GM19395 (cell line): Measurements from ENCODE around the gene EIF2A.
"Not testable (repeated sequence)": the region's sequence is repeated elsewhere in the genome, so short reads cannot be mapped to it uniquely, and the experiment has no call there.

ENCODE experiments used
- ATAC-seq: cut with Tn5 transposase; IDR thresholded peaks from one replicate; pipeline ENCODE4 v1.9.1; 2021; ENCODE audit warnings: mild to moderate bottlenecking, moderate library complexity; ENCODE audit not compliant: unreplicated experiment

EIF2A gene

DNA sequence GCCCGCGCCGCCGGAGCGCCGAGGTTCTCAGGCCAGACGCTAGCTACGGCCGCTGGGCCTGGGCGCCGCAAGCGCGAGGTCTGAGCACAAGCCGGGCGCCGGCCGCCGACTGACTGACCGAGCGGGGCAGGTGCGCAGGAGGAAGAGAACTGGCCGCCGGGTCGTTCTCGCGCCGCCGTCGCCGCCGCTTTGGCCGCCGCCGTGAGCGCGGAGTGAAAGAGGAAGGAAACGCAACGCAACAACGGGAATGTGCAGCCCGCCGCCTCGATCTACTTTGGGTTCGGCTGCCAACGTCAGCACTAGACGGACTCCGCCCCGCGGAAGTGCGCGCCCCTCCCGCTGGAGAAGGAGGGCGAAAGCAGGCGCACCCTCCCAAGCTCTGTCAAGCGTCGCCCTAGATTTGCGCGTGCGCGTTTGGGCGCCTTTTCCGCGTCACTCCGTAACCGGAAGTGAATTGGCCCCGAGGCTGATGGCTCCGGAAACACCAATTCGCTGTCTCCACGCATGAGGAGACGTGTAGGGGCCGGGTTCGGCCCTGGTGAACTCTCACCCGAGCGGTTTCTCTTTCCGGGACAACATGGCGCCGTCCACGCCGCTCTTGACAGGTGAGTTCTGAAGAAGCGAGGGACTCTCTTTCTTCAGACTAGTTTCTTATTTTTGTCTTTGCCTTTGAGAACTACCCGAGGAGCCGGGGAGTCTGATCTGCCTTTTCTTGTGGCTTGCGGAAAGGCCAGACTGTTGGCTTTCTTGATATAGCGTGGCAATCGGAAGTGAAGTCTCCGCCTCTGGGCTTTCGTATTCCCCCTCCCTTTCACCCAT, at the start of gene EIF2A, which contains the start of gene SERP1:
Gene EIF2A, plus strand, starts transcription at position 562 of the 819 bp plus-strand sequence. Its CDS starts 16 bp downstream, at position 578.
Gene SERP1, minus strand, starts transcription at position 271 of the 819 bp plus-strand sequence. CDS start 361 bp downstream, outside the sequence.
- peak; percentile 93 for ATAC-seq

DNA sequence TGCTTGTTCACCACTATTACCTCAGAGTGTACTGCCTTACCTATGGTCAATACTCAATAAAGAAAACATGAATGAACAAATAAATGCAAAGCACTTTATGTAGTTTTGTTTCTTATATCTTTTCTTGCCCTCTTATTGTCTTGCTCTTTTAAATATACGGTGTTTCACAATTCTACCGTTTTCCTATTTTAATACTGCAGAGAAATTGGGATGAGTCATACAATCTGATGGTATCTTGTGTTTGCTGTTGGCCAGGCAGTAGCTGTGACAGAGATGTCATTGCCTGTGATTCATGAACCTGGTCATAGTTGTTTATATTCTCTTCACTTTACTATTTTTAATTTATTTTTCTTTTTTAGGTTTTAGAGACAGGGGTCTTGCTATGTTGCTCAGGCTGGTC, 48.6 kb upstream of the EIF2A start:
- no peak for ATAC-seq

DNA sequence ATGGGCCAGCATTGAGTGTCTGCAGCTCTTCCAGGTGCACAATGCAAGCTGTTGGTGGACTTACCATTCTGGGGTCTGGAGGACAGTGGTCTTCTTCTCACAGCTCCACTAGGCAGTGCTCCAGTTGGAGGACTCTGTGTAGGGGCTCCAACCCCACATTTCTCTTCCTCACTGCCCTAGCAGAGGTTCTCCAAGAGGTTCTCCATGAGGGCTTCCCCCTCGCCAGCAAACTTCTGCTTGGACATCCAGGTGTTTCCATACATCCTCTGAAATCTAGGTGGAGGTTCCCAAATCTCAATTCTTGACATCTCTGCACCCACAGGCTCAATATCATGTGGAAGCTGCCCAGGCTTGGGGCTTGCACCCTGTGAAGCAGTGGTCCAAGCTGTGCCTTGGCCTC, 45.6 kb upstream of the EIF2A start:
- not testable (repeated sequence) for ATAC-seq

DNA sequence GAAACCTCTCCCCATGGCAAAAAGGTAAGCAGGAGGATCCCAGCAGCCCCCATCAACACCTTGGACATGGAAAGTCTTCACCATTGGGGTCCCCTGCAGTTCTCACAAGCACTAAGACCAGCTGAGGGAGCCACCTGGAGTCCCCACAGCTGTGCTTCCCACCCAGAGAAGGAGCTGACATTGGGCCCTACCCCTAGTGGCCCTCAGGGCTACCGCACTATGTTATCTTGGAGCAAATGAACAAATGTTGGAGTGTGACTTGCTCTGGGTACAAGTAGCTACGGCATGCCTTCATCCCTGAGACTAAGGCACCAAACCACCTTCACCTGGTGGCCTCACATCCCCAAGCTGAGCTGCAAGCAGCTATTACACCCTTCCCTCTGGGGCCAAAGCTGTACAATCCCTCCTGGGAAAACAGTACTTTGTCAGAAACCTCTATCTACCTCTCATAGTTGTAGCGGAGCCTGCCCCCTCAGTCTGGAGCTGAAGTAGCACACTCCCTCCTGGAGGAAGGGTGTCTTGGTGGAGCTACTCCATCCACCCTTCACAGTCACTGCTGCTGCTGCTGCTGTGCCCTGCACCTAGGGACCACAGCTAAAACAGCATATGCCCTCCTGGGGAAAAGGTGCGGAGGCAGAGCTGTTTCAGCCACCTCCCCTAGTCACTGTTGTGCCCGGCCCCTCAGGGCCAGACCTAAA, 43.0 kb upstream of the EIF2A start:
- no peak for ATAC-seq

DNA sequence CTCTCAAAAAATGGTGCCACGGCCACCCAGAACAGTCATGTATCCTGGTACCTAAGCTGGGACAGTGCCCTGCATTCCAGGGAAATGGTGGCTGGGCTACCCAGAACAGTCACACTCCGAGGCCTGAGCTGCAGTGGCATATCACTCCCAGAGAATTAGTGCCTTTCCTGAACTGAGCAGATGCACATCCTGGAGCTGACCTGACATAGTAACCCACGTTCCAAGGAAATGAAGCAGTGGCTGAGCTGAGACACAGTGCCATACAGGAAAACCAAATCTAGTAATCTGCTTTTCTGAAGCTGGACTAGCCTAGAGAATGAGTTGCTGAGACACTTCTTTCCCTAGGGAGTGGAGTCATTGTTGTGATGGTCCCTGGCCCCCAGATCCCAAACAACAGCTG, 42.1 kb upstream of the EIF2A start:
- no peak for ATAC-seq

DNA sequence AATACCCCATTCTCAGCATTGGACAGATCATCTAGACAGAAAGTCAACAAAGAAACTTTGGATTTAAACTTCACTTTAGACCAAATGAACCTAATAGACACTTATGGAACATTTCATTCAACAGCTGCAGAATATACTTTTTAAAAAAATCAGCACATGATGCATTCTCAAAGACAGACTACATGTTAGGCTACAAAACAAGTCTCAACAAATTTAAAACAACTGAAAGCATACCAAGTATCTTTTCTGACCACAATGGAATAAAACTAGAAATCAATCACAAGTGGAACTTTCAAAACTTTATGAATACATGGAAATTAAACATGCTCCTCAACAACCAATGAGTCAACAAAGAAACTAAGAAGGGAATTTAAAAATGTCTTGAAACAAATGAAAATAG, 38.2 kb upstream of the EIF2A start:
- no peak for ATAC-seq

DNA sequence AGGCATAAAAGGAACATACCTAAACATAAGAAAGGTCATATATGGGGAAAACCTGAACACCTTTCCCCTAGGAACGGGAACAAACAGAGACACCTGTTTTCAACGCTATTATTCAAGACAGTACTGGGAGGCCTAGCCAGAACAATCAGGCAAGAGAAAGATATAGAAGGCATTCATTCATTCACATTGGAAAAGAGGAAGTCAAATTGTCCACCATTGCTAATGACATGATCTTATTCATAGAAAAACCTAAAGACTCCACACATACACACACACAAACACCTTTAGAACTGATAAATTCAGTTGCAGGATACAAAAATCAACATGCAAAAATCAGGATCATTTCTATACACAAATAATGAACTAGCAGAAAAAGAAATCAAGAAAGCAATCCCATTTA, 36.8 kb upstream of the EIF2A start:
- no peak for ATAC-seq

DNA sequence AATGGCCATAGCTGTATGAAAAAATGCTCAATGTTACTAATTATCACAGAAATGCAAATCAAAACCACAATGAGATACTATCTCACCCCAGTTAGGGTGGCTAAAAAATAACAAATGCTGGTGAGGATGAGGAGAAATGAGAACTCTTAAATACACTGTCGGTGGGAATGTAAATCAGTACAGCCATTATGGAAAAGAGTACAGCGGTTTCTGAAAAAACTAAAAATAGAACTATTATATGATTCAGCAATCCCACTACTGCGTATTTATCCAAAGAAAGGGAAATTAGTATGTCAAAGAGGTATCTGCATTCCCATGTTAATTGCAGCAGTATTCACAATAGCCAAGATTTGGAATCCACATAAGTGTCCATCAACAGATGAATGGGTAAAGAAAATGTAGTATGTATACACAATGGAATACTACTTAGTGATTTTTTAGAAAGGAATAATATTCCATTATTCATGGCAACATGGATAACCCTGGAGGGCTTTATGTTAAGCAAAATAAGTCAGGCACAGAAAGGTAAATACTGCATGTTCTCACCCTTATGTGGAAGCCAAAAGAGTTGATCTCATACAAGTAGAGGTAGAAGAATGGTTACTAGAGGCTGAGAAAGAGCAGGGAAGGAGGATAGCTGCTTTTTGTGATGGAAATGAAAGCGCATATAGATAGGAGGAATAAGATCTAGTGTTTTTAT, 35.3 kb upstream of the EIF2A start:
- no peak for ATAC-seq

DNA sequence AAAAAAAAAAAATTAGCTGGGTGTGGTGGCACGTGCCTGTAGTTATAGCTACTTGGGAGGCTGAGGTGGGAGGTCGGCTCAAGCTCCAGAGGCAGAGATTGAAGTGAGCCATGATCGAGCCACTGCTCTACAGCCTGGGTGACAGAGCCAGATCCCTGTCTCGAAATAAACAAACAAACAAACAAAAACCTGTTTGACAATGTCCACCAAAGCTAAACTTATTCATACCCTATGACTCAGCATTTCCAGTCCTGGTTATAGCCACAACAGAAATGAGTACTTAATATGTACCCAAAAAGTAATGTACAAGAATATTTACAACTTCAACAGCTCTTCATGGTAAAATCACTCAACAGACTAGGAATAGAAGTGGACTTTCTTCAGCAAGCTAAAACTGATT, 31.4 kb upstream of the EIF2A start:
- ATAC-seq, result no peak

DNA sequence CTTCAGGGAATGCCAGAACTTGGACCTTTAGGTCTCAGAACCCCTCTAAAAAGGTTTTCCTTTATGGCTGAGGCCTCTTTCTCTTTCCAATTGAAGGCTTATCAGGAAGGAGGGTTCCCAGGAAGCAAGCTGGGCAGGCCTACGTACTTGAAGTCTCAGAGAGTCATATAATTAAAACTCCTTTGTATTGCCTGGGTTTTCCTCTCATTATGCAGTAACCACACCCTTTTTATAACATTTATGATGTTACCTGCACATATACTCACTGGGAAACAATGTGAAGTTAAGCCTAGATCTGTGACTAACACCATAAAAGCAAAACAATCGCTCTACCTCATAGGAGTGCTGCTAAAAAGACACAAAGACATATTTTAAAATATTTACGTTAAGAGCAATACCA, 27.6 kb upstream of the EIF2A start:
- no peak for ATAC-seq

DNA sequence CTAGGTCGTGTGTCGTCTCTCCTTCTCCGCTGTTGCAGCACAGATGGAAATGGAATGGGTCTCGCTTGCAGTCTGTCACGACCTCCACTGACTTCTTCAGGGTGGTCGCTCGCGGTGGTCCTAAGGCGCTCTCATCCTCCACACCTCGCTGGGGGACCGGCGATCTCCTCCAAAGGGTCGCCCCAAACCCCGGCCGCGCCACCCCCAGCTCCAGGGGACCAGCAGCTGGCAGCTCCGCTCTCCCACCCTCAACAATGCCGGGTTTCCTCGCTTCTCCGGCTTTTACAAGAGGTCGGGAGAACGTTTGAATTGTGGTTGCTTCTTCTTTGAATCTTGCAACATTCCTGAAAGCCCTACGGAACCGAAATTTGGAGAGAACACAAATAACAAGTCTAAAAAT, 26.2 kb upstream of the EIF2A start:
- ATAC-seq, result no peak

DNA sequence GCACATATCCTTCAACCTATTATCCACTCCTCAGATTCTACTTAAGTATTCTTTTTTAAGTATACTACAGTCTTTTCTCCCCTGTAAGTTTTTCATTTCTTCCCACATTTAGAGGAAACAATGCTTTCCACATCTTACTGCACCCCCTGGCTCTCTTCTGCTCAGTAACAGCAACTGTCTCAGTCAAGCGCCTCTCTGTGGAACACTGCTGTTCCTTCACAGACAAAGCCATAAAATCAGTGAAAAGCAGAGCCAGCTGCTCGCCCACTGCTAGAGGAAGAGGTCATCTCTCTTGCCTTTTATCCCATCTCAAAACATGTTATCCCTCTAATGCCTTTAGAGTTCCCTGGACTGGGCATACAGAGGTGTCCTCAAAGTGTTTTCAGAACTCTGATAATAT, 25.1 kb upstream of the EIF2A start:
- no peak for ATAC-seq

DNA sequence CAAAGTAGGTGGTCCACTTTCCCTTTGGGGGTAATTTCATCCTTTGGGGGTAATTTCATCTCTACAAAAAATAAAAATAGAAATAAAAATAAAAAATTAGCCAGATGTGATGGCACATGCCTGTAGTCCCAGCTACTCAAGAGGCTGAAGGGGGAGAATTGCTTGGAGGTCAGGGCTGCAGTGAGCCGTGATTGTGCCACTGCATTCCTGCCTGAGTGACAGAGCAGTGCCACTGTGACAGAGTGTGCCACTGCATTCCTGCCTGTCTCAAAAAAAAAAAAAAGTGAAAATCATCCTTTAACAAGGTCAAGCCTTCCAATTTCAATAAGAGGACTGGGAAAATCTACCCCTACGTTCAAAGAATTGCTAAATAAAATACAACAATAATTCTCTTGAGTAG, 23.0 kb upstream of the EIF2A start:
- ATAC-seq, result no peak

DNA sequence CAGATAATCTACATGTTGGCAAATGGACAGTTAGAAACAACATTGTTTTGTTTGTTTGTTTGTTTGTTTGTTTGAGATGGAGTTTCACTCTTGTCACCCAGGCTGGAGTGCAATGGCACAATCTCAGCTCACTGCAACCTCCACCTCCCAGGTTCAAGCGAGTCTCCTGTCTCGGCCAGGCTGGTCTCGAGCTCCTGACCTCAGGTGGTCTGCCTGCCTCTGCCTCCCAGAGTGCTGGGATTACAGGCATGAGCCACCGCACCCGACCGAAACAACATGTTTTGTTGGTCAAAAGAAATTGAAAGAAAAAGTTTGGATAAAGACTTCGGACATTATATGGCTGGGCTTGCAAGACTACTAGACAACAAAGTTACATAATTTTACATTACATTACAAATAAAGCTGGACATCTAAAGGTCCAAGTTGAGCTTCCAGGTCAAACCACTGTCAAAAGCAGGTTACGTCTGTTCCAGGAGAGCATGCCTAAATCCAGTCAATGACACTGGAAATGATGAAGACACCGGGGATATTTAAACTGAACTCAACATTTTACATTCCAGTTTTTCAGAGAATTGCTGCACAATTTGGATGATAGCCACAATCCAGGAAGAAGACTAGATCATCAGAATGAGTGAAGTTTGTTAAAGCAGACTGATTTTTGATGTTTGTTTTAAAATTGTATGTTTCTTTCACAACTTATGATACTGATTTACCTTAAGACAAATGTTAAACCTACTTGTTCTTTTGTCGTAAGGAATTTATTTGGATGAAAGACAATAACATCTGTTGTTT, 18.9 kb upstream of the EIF2A start:
- no peak for ATAC-seq

DNA sequence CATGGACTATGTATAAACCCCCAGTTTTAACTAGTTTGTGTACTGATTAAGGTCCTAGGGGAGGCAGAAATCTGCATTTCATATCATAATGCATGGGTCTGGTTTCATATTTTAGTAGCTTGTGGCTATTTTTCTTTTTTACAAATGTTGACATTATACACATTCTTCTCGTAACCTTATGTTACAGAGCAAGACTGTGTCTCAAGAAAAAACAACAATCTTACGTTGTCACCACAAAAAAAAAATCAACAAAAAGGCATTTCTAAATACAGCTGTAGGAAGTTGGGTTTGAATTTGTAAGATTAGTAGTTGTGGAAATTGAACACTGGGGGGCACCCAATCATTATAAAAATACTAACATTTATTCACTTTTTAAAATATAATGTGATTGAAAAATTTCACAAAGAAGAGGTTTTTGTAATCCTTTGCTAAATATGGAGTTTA, 18.2 kb upstream of the EIF2A start:
- ATAC-seq, result no peak

DNA sequence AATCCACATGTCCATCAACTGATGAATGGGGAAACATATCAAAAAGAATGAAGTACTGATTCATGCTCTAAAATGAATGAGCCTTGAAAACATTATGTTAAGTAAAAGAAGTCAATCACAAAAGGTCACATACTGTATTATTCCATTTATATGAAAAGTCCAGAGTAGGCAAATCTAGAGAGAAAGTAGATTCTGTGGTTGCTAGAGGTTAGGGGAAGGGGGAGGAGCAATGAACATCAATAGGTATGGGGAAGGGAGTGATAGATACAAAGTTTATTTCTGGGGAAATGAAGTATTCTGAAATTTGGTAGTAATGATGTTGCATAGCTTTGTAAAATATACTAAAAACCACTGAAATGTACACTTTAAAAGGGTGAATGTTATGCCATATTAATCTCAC, 14.8 kb upstream of the EIF2A start:
- ATAC-seq, result no peak

DNA sequence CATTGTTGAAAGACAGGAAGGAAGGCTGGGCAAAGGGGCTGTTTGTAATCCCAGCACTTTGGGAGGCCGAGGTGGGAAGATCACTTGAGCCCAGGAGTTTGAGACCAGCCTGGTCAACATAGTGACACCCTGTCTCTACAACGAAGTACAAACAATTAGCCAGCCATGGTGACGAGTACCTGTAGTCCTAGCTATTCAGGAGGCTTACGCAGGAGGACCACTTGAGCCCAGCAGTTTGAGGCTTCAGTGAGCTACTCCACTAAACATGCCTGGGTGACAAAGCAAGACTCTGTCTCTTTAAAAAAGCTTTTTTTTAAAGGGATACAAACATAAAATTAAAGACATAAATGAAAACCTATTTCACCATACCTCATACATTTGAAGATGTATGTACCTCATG, 11.4 kb upstream of the EIF2A start:
- no peak for ATAC-seq

DNA sequence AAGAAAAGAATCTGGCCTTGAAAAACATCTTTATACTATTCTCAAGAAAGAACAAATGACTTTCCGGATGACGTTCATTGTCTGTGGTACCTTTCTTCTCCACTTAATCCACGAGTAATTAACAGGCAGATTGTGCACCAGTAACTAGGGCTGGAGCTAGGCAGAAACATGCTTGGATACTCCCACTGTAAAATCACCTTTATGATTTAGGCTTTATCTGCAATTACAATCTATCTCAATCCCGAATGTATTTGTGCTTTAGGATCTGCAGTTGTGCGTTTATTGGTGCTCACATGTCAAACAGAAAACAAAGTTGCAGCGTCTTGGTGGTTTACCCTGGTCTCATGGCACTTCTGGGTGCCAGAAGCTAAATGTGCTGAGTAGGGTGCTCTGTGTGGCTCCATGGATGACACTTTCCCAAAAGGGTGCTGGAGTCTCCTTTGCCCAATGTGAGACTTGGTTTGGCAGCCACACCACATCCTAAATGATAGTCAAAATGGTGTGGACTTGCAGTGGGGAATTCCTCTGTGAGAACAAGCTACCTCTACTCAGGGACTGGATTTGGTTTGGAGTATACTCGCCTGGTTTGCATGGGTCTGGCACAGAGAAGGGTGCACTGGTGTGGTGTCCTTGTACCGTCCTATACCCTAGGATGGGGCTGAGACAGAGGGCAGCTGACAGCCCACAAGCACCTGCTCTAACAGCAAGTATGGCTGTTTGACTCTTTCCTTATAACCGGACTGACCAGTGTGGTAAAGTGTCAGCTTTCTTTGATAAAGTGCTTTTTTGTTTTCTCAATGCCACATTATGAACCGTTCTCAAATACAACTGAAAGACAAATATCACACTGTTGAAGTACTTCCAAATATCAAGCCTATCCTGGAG, 8.0 kb upstream of the EIF2A start:
- no peak for ATAC-seq

DNA sequence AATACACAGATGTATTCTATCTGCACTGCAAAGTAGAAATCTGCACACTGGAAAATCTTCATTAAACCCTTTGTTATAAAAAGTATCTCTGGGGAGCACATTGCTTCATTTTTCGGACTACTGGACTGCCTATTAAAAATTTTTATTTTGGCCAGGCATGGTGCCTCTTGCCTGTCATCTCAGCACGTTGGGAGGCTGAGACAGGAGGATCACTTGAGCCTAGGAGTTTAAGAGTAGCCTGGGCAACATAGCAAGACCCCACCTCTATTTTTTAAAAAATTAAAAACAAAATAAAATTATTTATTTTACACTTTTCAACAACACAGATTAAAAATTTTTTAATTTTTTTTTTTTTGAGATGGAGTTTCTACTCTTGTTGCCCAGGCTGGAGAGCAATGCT, 6.3 kb upstream of the EIF2A start:
- no peak for ATAC-seq

DNA sequence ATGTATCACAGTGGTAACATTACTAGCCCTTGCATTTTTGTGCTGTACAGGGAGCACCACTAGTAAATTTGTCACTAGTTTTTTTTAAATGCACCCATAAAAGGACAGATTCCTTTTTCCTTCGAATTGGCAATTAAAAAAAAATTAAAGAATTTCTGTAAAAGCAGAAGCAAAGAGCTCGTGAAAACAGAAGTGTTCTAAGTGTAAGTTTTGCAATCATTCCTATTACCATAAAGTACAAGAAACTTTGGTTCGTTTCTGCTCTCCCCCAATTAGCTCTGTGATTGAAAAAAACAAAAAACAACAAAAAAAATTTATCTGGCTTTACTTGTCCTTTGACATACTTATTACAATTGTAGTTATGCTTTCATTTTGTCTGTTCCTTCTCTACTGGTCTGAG, 5.6 kb upstream of the EIF2A start:
- ATAC-seq, result no peak
